Melanocyte of skin (primary cell): ENCODE data around the gene CCNT1. TPM values are rescaled to one million over a fixed set of nuclear protein-coding genes. Genes with fewer than 3 reads are reported as not detected.

ENCODE experiments used
- small RNA-seq, 2 donors: library from RNA; depleted of rRNA; stranded (forward); fragments of <200 nt; gene quantifications; one replicate each; pipeline ENCODE3, GENCODE V24; 2012
- total RNA-seq, 2 donors: library from RNA; depleted of rRNA; stranded (reverse); fragments of >200 nt; gene quantifications; 2 replicates each; pipeline ENCODE4 v1.2.3, GENCODE V29; 2012

Gene CCNT1
- total RNA-seq = 10 to 100 TPM; 29.3 to 49.0 TPM

GRCh38 chr12:48716493-48717251, at the start of gene CCNT1:
CCNT1 (minus strand) TSS chr12:48716707; CDS start chr12:48716675, 32 bp downstream.

GRCh38 chr12:48681710-48682532, 34.6 kb downstream of the CCNT1 start, which contains the start of gene KANSL2:
KANSL2 (minus strand) TSS chr12:48682238; CDS start chr12:48681632, 606 bp downstream.

Small RNAs within 50 kb of the gene (small RNA-seq; reads per million reads assigned to genes)
- 0 reads per million in 2 donors for gene MIR1291
- 1,978 to 2,762 reads per million in 2 donors for gene SNORA2A
- gene SNORA2B = 111 to 170 reads per million in 2 donors
- 14.7 to 48.7 reads per million in 2 donors for gene SNORA2C

Other genes starting within 250 kb of the CCNT1 start
- gene ANP32D, start 244.1 kb downstream of the CCNT1 start, total RNA-seq = not detected
- gene C12orf54, start 234.2 kb downstream of the CCNT1 start, total RNA-seq = not detected
- not detected for gene OR8S1, start 191.1 kb downstream of the CCNT1 start, total RNA-seq
- gene LALBA, start 146.7 kb downstream of the CCNT1 start, total RNA-seq = not detected
- gene KANSL2, start 34.5 kb downstream of the CCNT1 start, total RNA-seq = 10 to 100 TPM; 50.9 to 64.3 TPM
- gene ADCY6, start 72.4 kb upstream of the CCNT1 start, total RNA-seq = 10 to 100 TPM; 24.6 to 28.2 TPM
- gene CACNB3, start 101.8 kb upstream of the CCNT1 start, total RNA-seq = 10 to 100 TPM in 1 of 2 donors, 1 to 10 TPM in 1; 5.5 to 11.0 TPM
- gene DDX23, start 135.5 kb upstream of the CCNT1 start, total RNA-seq = 10 to 100 TPM; 57.5 to 85.6 TPM
- under 1 TPM in 1 of 2 donors, not detected in 1; 0.33 TPM for gene RND1, start 149.2 kb upstream of the CCNT1 start, total RNA-seq
- 10 to 100 TPM in 1 of 2 donors, 1 to 10 TPM in 1; 5.5 to 16.3 TPM for gene FKBP11, start 208.8 kb upstream of the CCNT1 start, total RNA-seq
- gene ARF3, start 240.8 kb upstream of the CCNT1 start, total RNA-seq = 10 to 100 TPM; 65.7 to 70.3 TPM